NCI-H2081 (cell line): ENCODE results near the gene PUM1.
"Not testable (repeated sequence)": the region's sequence is repeated elsewhere in the genome, so short reads cannot be mapped to it uniquely, and the experiment has no call there.

Experiments used
- DNase-seq, 2 experiments: peaks; one replicate each; lab custom pipeline; 2025; lab: John Stamatoyannopoulos, UW

Gene PUM1

GRCh38 chr1:31065310-31066217 is at the start of gene PUM1:
Gene PUM1, minus strand, starts transcription at chr1:31065717. Its CDS starts 6,151 bp downstream, at chr1:31059566.
- peak; percentile 100 for DNase-seq

- no peak for DNase-seq
Measured at GRCh38 chr1:31112266-31112935, 46.9 kb upstream of the PUM1 start.

- peak; percentile 45 to 67 for DNase-seq
Measured at GRCh38 chr1:31111290-31111951, 45.9 kb upstream of the PUM1 start.

GRCh38 chr1:31110846-31111245 is 45.3 kb upstream of the PUM1 start:
- no peak for DNase-seq

- DNase-seq, result no peak
Measured at GRCh38 chr1:31108861-31109260, 43.3 kb upstream of the PUM1 start.

- no peak for DNase-seq
Measured at GRCh38 chr1:31105646-31106045, 40.1 kb upstream of the PUM1 start.

- no peak for DNase-seq
Measured at GRCh38 chr1:31102501-31102950, 37.0 kb upstream of the PUM1 start.

GRCh38 chr1:31101147-31101502 is 35.6 kb upstream of the PUM1 start:
- DNase-seq, result peak in 1 of 2 experiments; percentile 6

GRCh38 chr1:31099293-31100032 is 33.9 kb upstream of the PUM1 start:
- no peak for DNase-seq

GRCh38 chr1:31095985-31096384 is 30.5 kb upstream of the PUM1 start:
- no peak for DNase-seq

GRCh38 chr1:31095298-31095981 is 29.9 kb upstream of the PUM1 start:
- no peak for DNase-seq

GRCh38 chr1:31088081-31088480 is 22.6 kb upstream of the PUM1 start:
- DNase-seq, result not testable (repeated sequence)

GRCh38 chr1:31084782-31085569 is 19.5 kb upstream of the PUM1 start:
- DNase-seq, result no peak

GRCh38 chr1:31082385-31082784 is 16.9 kb upstream of the PUM1 start:
- DNase-seq, result no peak

GRCh38 chr1:31073044-31073443 is 7.5 kb upstream of the PUM1 start:
- DNase-seq, result no peak

GRCh38 chr1:31072304-31072746 is 6.8 kb upstream of the PUM1 start:
- no peak for DNase-seq

- no peak for DNase-seq
Measured at GRCh38 chr1:31069392-31069791, 3.9 kb upstream of the PUM1 start.

- peak in 1 of 2 experiments; percentile 63 for DNase-seq
Measured at GRCh38 chr1:31064718-31065309, 703 bp downstream of the PUM1 start.

GRCh38 chr1:31064111-31064717 is 1.3 kb downstream of the PUM1 start:
- no peak for DNase-seq

- no peak for DNase-seq
Measured at GRCh38 chr1:31063631-31064030, 1.9 kb downstream of the PUM1 start.
